PFSK-1 (cell line): ENCODE measurements around the gene ATP13A5.

Experiments used
- POLR2AphosphoS5 ChIP-seq: IDR thresholded peaks from 2 replicates; pipeline ENCODE4 v1.6.1; 2012; ENCODE audit warnings: low read depth, mild to moderate bottlenecking, control low read depth, low read length, moderate library complexity
- SIN3A ChIP-seq: IDR thresholded peaks from 2 replicates; pipeline ENCODE4 v1.6.1; 2012; ENCODE audit warnings: mild to moderate bottlenecking, low read length, moderate library complexity, borderline replicate concordance; ENCODE audit not compliant: insufficient read depth
- TAF1 ChIP-seq: IDR thresholded peaks from 2 replicates; pipeline ENCODE4 v1.6.1; 2012; ENCODE audit warnings: low read length, control low read depth, borderline replicate concordance; ENCODE audit not compliant: insufficient read depth

GRCh38 chr3:193348686-193349085, 29.9 kb downstream of the ATP13A5 start:
- TF ChIP-seq POLR2AphosphoS5, result no peak
- no peak for TF ChIP-seq TAF1
- no peak for TF ChIP-seq SIN3A
